ENCODE measurements around the gene MS4A8.
"Not testable (repeated sequence)": the region's sequence is repeated elsewhere in the genome, so short reads cannot be mapped to it uniquely, and the experiment has no call there.

MS4A8 gene

GRCh38 chr11:60725592-60725991, 26.2 kb downstream of the MS4A8 start:
- DNase-seq (ENCODE audit: low read depth) = no peak

- no peak for DNase-seq (ENCODE audit: low read depth)
These were observed 32.2 kb downstream of the MS4A8 start for GRCh38 chr11:60731586-60731985.

GRCh38 chr11:60734279-60734678, 34.9 kb downstream of the MS4A8 start:
- DNase-seq (ENCODE audit: low read depth) = no peak

- no peak for DNase-seq (ENCODE audit: low read depth)
These were observed 39.7 kb downstream of the MS4A8 start for GRCh38 chr11:60739114-60739513.

- DNase-seq (ENCODE audit: low read depth) = no peak
These were observed 41.2 kb downstream of the MS4A8 start for GRCh38 chr11:60740573-60740972.

GRCh38 chr11:60741421-60741820, 42.0 kb downstream of the MS4A8 start:
- DNase-seq (ENCODE audit: low read depth) = no peak

GRCh38 chr11:60743058-60743457, 43.6 kb downstream of the MS4A8 start:
- DNase-seq (ENCODE audit: low read depth) = no peak

- no peak for DNase-seq (ENCODE audit: low read depth)
These were observed 44.7 kb downstream of the MS4A8 start for GRCh38 chr11:60744114-60744513.

- no peak for DNase-seq (ENCODE audit: low read depth)
These were observed 48.0 kb downstream of the MS4A8 start for GRCh38 chr11:60747359-60747873.

GRCh38 chr11:60748225-60748624, 48.8 kb downstream of the MS4A8 start:
- DNase-seq (ENCODE audit: low read depth) = no peak

GRCh38 chr11:60748821-60749220, 49.4 kb downstream of the MS4A8 start:
- DNase-seq (ENCODE audit: low read depth) = no peak

- no peak for DNase-seq (ENCODE audit: low read depth)
These were observed 51.5 kb downstream of the MS4A8 start for GRCh38 chr11:60750911-60751310.

- DNase-seq (ENCODE audit: low read depth) = no peak
These were observed 53.9 kb downstream of the MS4A8 start for GRCh38 chr11:60753309-60753708.

- no peak for DNase-seq (ENCODE audit: low read depth)
These were observed 55.5 kb downstream of the MS4A8 start for GRCh38 chr11:60754887-60755286.

GRCh38 chr11:60756307-60757032, 57.1 kb downstream of the MS4A8 start, which contains the start of gene MS4A15:
Gene MS4A15 (plus strand): TSS chr11:60756867. CDS start chr11:60763734, 6,867 bp downstream.
- no peak for DNase-seq (ENCODE audit: low read depth)

- no peak for DNase-seq (ENCODE audit: low read depth)
These were observed 57.9 kb downstream of the MS4A8 start for GRCh38 chr11:60757231-60757800.

- DNase-seq (ENCODE audit: low read depth) = not testable (repeated sequence)
These were observed 59.3 kb downstream of the MS4A8 start for GRCh38 chr11:60758671-60759070.

GRCh38 chr11:60759438-60760225, 60.2 kb downstream of the MS4A8 start:
- DNase-seq (ENCODE audit: low read depth) = not testable (repeated sequence)

GRCh38 chr11:60761436-60762190, 62.2 kb downstream of the MS4A8 start:
- DNase-seq (ENCODE audit: low read depth) = no peak

GRCh38 chr11:60762851-60763691, 63.7 kb downstream of the MS4A8 start:
- DNase-seq (ENCODE audit: low read depth) = no peak
